CD4-positive, CD25-positive, alpha-beta regulatory T cell (primary cell): Measurements from ENCODE around the gene CYB5RL. TPM values are rescaled to one million over a fixed set of nuclear protein-coding genes. Genes with fewer than 3 reads are reported as not detected.

Experiments used
- ATAC-seq, 2 donors: fragments of 150-1000 bp; cut with Tn5 transposase; one replicate each; pipeline ENCODE4 v1.10.0; 2021; ENCODE audit warnings: low read depth in 2 of 2, moderate number of reproducible peaks in 2 of 2, moderate library complexity in 1 of 2
- DNase-seq, 3 donors: peaks; one replicate each; pipeline versions ENCODE4 v3.0.0 to v3.0.0-alpha.2; 2012 to 2022; ENCODE audit warnings: mixed read lengths in 1 of 3
- H3K27ac ChIP-seq: one replicate; pipeline ENCODE4 v1.7.0; 2013; ENCODE audit warnings: mild to moderate bottlenecking, low read length; ENCODE audit not compliant: insufficient read depth, poor library complexity, severe bottlenecking
- H3K27me3 ChIP-seq: one replicate; pipeline ENCODE4 v1.7.0; 2013; ENCODE audit warnings: low read length; ENCODE audit not compliant: control insufficient read depth, insufficient read depth
- H3K36me3 ChIP-seq: one replicate; pipeline ENCODE4 v1.7.0; 2013; ENCODE audit warnings: mild to moderate bottlenecking, low read length, moderate library complexity; ENCODE audit not compliant: control insufficient read depth, insufficient read depth
- H3K4me1 ChIP-seq: 2 replicates; pipeline ENCODE4 v1.7.0; 2013; ENCODE audit warnings: mild to moderate bottlenecking, low read length; ENCODE audit not compliant: insufficient read depth, control insufficient read depth, poor library complexity, severe bottlenecking
- H3K4me3 ChIP-seq: one replicate; pipeline ENCODE4 v1.7.0; 2013; ENCODE audit warnings: low read depth, mild to moderate bottlenecking, low read length, moderate library complexity
- H3K9me3 ChIP-seq, 2 experiments: 1 replicate in 1 of 2; 2 replicates in 1 of 2; pipeline ENCODE4 v1.7.0; 2013; ENCODE audit warnings: low read length in 2 of 2, mild to moderate bottlenecking in 1 of 2, moderate library complexity in 1 of 2; ENCODE audit not compliant: control insufficient read depth in 2 of 2
- H3K27ac Mint-ChIP-seq, 3 donors: one replicate each; pipeline ENCODE4 v1.8.0; 2020 to 2022; ENCODE audit warnings: mild to moderate bottlenecking in 3 of 3, mixed read lengths in 3 of 3, moderate library complexity in 2 of 3
- H3K27me3 Mint-ChIP-seq: one replicate; pipeline ENCODE4 v1.8.0; 2022; ENCODE audit warnings: mild to moderate bottlenecking, mixed read lengths
- H3K36me3 Mint-ChIP-seq: one replicate; pipeline ENCODE4 v1.8.0; 2020; ENCODE audit warnings: mixed read lengths
- H3K4me1 Mint-ChIP-seq, 4 donors: one replicate each; pipeline ENCODE4 v1.8.0; 2020 to 2022; ENCODE audit warnings: mixed read lengths in 4 of 4, mild to moderate bottlenecking in 1 of 4
- H3K4me3 Mint-ChIP-seq, 4 donors: one replicate each; pipeline ENCODE4 v1.8.0; 2020 to 2022; ENCODE audit warnings: mild to moderate bottlenecking in 4 of 4, mixed read lengths in 4 of 4, moderate library complexity in 3 of 4
- H3K9me3 Mint-ChIP-seq, 7 donors: one replicate each; pipeline ENCODE4 v1.8.0; 2020 to 2022; ENCODE audit warnings: mixed read lengths in 7 of 7, mild to moderate bottlenecking in 3 of 7, moderate library complexity in 2 of 7
- polyA plus RNA-seq, 4 donors: library from polyadenylated mRNA; unstranded; fragments of 300-500 nt; fragmentation: Illumina TruSeq; gene quantifications; one replicate each; pipeline ENCODE4 v1.2.3, GENCODE V29; 2021
- total RNA-seq: library from RNA; stranded (reverse); gene quantifications from one replicate; pipeline ENCODE4 v1.2.3, GENCODE V29; 2022

The CYB5RL gene
- total RNA-seq (3.7 TPM), polyA plus RNA-seq (1 to 10 TPM; 1.1 to 4.8 (median 3.1) TPM)

- H3K9me3 Mint-ChIP-seq = no peaks in the 10 kb centered on the region
- H3K27ac Mint-ChIP-seq = peak within 1 kb of the TSS; percentile 94 to 95 (median 95)
- H3K4me1 Mint-ChIP-seq = peaks cover 26 to 54% (median 28%) of the 10 kb centered on the region in 4 donors
- H3K36me3 Mint-ChIP-seq = peaks cover 20% of the 10 kb centered on the region
- H3K4me3 Mint-ChIP-seq = peak within 1 kb of the TSS; percentile 92 to 97 (median 94)
- Histone ChIP-seq H3K9me3 (no peaks in the 10 kb centered on the region), H3K4me3 (peak within 1 kb of the TSS; percentile 87), H3K27me3 (no peaks in the 10 kb centered on the region), H3K27ac (peak within 1 kb of the TSS; percentile 55), H3K36me3 (peaks cover 20% of the 10 kb centered on the region), H3K4me1 (peaks cover 21% of the 10 kb centered on the region)
- ATAC-seq = peak; percentile 97 to 98
- no peaks in the 10 kb centered on the region for H3K27me3 Mint-ChIP-seq
- peak; percentile 85 to 97 (median 91) for DNase-seq
Measured at GRCh38 chr1:54199765-54200518, at the start of gene CYB5RL, which contains the start of gene MRPL37. Gene CYB5RL (minus strand): TSS chr1:54200030. CDS start chr1:54195616, 4,414 bp downstream. Gene MRPL37 (plus strand): TSS chr1:54200167. CDS start chr1:54200244, 77 bp downstream.

- no peaks in the 10 kb centered on the region for H3K4me1 ChIP-seq
- no peak for DNase-seq
- Mint-ChIP-seq H3K27ac (peak overlapping the region in 2 of 3 donors; percentile 45 to 76), H3K9me3 (no peaks in the 10 kb centered on the region), H3K36me3 (peaks cover 11% of the 10 kb centered on the region), H3K27me3 (no peaks in the 10 kb centered on the region), H3K4me3 (no peak overlapping the region), H3K4me1 (peaks cover 0 to 4% (median 0%) of the 10 kb centered on the region in 4 donors)
- no peaks in the 10 kb centered on the region for H3K9me3 ChIP-seq
- H3K36me3 ChIP-seq = peaks cover 8% of the 10 kb centered on the region
- no peak for ATAC-seq
- no peak overlapping the region for H3K27ac ChIP-seq
- no peaks in the 10 kb centered on the region for H3K27me3 ChIP-seq
- H3K4me3 ChIP-seq = no peak overlapping the region
Measured at GRCh38 chr1:54248966-54249365, 49.1 kb upstream of the CYB5RL start.

GRCh38 chr1:54247863-54248515 lies 48.2 kb upstream of the CYB5RL start:
- no peaks in the 10 kb centered on the region for H3K27me3 ChIP-seq
- ATAC-seq (no peak), DNase-seq (no peak)
- H3K27me3 Mint-ChIP-seq = no peaks in the 10 kb centered on the region
- no peaks in the 10 kb centered on the region for H3K9me3 ChIP-seq
- H3K4me1 Mint-ChIP-seq = peaks cover 0 to 4% (median 0%) of the 10 kb centered on the region in 4 donors
- no peaks in the 10 kb centered on the region for H3K4me1 ChIP-seq
- H3K4me3 ChIP-seq = no peak overlapping the region
- no peak overlapping the region for H3K4me3 Mint-ChIP-seq
- peaks cover 11% of the 10 kb centered on the region for H3K36me3 ChIP-seq
- no peaks in the 10 kb centered on the region for H3K9me3 Mint-ChIP-seq
- no peak overlapping the region for H3K27ac Mint-ChIP-seq
- no peak overlapping the region for H3K27ac ChIP-seq
- peaks cover 15% of the 10 kb centered on the region for H3K36me3 Mint-ChIP-seq

- Mint-ChIP-seq H3K4me3 (no peak overlapping the region), H3K4me1 (peaks cover 0 to 4% (median 0%) of the 10 kb centered on the region in 4 donors), H3K27me3 (no peaks in the 10 kb centered on the region), H3K9me3 (no peaks in the 10 kb centered on the region), H3K36me3 (peaks cover 20% of the 10 kb centered on the region), H3K27ac (peak overlapping the region in 1 of 3 donors; percentile 15)
- Histone ChIP-seq H3K4me1 (no peaks in the 10 kb centered on the region), H3K27ac (no peak overlapping the region), H3K9me3 (no peaks in the 10 kb centered on the region), H3K4me3 (no peak overlapping the region), H3K36me3 (peaks cover 20% of the 10 kb centered on the region), H3K27me3 (no peaks in the 10 kb centered on the region)
- ATAC-seq (no peak), DNase-seq (no peak)
Measured at GRCh38 chr1:54246116-54246721, 46.4 kb upstream of the CYB5RL start.

GRCh38 chr1:54245501-54245900 lies 45.7 kb upstream of the CYB5RL start:
- no peak for DNase-seq
- Histone ChIP-seq H3K27ac (no peak overlapping the region), H3K9me3 (no peaks in the 10 kb centered on the region), H3K4me3 (no peak overlapping the region), H3K27me3 (no peaks in the 10 kb centered on the region), H3K4me1 (no peaks in the 10 kb centered on the region), H3K36me3 (peaks cover 20% of the 10 kb centered on the region)
- Mint-ChIP-seq H3K4me1 (peaks cover 0 to 4% (median 0%) of the 10 kb centered on the region in 4 donors), H3K36me3 (peaks cover 17% of the 10 kb centered on the region), H3K9me3 (no peaks in the 10 kb centered on the region), H3K27me3 (no peaks in the 10 kb centered on the region), H3K4me3 (no peak overlapping the region), H3K27ac (no peak overlapping the region)
- ATAC-seq = no peak

- H3K4me3 Mint-ChIP-seq = no peak overlapping the region
- H3K27me3 ChIP-seq = no peaks in the 10 kb centered on the region
- H3K27me3 Mint-ChIP-seq = no peaks in the 10 kb centered on the region
- peaks cover 0 to 4% (median 0%) of the 10 kb centered on the region in 4 donors for H3K4me1 Mint-ChIP-seq
- H3K27ac ChIP-seq = no peak overlapping the region
- H3K9me3 ChIP-seq = no peaks in the 10 kb centered on the region
- no peak overlapping the region for H3K4me3 ChIP-seq
- H3K27ac Mint-ChIP-seq = no peak overlapping the region
- no peaks in the 10 kb centered on the region for H3K9me3 Mint-ChIP-seq
- no peak for DNase-seq
- no peaks in the 10 kb centered on the region for H3K4me1 ChIP-seq
- peaks cover 16% of the 10 kb centered on the region for H3K36me3 ChIP-seq
- no peak for ATAC-seq
- H3K36me3 Mint-ChIP-seq = peaks cover 17% of the 10 kb centered on the region
Measured at GRCh38 chr1:54244655-54245054, 44.8 kb upstream of the CYB5RL start.

GRCh38 chr1:54243022-54243421 lies 43.2 kb upstream of the CYB5RL start:
- DNase-seq = no peak
- Mint-ChIP-seq H3K4me3 (no peak overlapping the region), H3K9me3 (no peaks in the 10 kb centered on the region), H3K36me3 (peaks cover 16% of the 10 kb centered on the region), H3K27ac (peak overlapping the region in 1 of 3 donors; percentile 62), H3K27me3 (no peaks in the 10 kb centered on the region), H3K4me1 (peaks cover 0 to 4% (median 0%) of the 10 kb centered on the region in 4 donors)
- Histone ChIP-seq H3K4me3 (no peak overlapping the region), H3K36me3 (peaks cover 23% of the 10 kb centered on the region), H3K27ac (no peak overlapping the region), H3K27me3 (no peaks in the 10 kb centered on the region), H3K9me3 (no peaks in the 10 kb centered on the region), H3K4me1 (no peaks in the 10 kb centered on the region)
- ATAC-seq = no peak
